GM19099 (cell line): ENCODE measurements around the gene TMEM69.

Experiments used
- POLR2A ChIP-seq: IDR thresholded peaks from 3 replicates; pipeline ENCODE4 v1.6.1; 2011; ENCODE audit warnings: low read depth; ENCODE audit not compliant: insufficient read length; ENCODE audit errors: extremely low read depth

Gene TMEM69

GRCh38 chr1:45687754-45688740 is at the start of gene TMEM69:
TSS of gene TMEM69 (plus strand) at chr1:45688181. CDS start at chr1:45691069, 2,888 bp downstream.
- peak; percentile 74 for TF ChIP-seq POLR2A

DNA sequence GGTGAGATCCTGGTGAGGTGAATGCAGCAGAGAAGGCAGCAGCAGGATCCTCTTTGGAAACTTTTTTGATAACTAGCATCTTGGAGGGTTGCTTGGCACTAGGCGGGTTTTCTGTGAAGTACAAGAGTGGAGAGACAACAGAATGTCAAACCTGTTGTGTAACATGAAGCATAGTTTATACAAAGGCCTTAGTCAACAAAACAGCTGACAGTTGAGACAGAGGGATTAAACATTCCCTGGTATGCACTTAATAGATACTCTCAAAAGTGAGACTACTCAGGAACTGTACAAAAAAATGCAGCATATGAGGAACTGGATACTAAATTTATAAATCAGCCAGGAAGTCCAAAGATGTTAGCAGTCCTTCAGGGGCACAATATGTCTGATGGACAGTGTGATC is 47.7 kb upstream of the TMEM69 start:
- no peak for TF ChIP-seq POLR2A

DNA sequence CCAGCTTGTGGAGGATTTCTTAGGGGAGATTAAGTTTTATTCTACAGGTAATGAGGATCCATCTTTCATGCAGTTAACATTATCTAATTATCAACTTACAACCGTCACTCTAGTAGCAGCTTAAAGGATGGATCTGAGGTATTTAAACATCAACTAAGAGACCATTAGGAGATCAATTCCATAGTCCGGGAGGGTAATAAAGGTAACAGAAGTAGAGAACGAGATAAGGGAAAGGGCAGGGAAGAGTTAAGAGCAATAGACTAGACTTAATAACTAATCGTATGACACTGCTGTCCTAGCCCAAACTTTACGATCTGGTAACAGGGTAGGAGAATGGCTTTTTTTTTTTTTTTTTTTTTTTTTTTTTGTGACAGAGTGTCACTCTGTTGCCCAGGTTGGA is 44.7 kb upstream of the TMEM69 start:
- TF ChIP-seq POLR2A = no peak

DNA sequence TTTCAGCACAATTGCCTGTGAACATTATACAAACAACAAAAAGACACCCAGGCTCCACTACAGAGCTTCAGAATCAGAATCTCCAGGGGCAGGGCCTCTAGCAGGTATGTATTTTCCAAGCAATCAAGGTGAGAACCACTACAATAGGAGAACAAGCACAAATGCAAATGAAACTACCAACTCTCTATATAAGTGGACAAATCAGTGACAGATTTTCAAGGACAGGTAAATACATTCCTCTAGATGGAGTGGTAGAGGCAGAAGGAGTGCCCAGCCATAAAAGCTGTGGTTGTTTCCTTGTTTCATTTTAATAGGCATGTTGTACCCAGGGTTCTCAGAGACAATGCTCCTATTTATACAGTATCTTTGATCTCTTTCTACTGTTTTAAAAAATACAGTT is 44.0 kb upstream of the TMEM69 start:
- TF ChIP-seq POLR2A = no peak

DNA sequence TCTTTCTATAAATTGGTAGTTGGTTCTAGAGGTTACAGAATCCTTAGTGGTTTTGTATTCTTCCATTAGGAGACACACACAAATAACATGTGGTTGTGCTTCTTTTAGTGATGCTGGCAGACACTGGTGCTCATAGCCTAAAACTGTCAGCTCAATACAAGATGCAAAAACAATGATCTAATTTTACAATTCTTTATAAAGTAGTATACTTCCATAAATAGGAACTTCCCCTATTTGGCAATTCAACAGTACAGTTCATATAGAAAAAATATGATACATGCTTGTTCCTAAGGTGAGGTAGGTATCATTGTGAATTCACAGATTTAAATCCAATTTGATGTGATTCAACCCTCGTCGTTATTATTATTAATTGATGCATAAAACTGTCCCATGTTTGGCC is 43.3 kb upstream of the TMEM69 start:
- TF ChIP-seq POLR2A = no peak

DNA sequence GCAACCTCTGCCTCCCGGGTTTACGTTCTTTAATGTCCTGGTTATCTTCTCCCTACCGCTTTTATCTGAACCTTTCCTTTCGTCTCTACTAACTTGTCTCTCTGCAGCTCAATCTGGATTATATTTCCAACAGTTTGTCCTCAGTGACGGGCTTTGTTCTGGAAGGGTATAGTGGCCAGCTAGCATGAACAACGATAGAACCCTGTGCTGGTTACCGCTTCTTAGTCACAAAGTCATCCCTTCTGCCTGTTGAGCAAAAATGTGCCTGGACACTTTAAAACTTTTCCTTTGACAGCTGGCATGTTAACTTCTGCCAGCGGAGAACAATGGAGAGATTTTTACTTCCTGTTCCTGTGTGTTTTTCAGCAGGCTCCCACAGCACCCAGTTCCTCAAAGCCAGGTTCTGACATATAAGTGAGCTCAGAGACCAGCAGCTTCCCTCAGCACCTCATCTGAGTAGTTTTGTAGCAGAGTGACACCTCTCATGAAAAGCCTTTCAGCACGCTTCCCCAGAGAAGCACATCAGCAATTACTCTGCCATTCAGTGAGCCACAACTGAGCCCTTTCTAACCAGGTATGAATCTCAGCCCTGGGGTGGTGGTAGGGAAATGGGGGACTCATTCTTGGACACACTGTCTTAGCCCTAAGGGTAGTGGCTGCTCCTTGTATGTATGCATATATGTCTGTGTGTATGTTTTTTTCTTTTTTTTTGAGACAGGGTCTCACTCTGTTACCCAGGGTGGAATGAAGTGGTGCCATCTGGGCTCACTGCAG is 40.5 kb upstream of the TMEM69 start:
- no peak for TF ChIP-seq POLR2A

DNA sequence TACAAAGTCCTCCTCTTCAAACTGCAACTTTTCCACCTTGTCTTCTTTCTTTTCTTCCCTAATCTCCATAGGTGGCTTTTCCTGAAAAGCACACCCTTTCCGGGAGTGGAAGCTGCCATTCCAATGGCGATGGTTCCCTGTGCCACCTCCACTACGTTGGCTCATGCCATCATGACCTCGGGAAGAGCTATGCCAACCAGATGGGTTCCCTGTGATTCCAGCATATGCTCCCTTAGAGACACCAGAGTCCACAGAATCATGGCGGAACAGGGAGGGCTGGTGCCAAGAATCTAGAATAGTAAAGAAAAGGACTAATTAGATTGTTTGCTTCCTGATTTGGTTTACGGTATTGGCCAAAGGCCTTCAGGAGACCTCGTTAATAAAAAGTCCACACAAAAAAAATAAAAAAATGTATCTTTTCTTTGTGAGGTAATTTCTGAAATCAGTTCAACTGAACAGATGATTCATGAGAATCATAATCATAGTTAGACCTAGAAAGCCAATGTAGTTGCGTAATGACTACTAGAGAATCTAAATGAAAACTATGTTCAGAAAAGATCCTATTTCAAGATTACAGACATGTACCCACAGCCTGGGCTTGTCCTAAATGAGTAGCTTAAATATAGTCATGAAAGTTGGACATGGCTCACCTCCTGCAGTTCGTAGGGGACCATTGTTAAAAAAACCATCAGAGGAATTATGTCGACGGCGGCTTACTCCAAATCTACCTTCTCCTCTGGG is 33.3 kb upstream of the TMEM69 start:
- TF ChIP-seq POLR2A = no peak

- TF ChIP-seq POLR2A = no peak
These were observed 31.3 kb upstream of the TMEM69 start for GRCh38 chr1:45656573-45657226.

- no peak for TF ChIP-seq POLR2A
These were observed 29.8 kb upstream of the TMEM69 start for GRCh38 chr1:45658171-45658570.

DNA sequence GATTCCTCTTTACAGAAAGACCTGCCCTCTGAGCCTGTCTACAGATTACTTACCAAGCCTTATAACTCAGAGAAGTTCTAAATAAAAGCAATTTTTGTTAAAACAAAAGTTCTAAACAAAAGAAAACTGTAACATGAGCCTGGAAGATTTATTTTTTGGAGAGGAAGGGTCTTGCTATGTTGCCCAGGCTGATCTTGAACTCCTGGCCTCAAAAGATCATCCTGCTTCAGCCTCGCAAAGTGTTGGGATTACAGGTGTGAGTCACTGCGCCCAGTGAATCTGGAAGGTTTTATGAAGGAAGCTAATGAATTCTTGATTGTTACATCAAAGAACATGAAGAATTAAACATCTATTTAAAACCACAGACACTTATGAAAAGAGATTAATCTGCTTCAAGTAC is 28.8 kb upstream of the TMEM69 start:
- TF ChIP-seq POLR2A = no peak

DNA sequence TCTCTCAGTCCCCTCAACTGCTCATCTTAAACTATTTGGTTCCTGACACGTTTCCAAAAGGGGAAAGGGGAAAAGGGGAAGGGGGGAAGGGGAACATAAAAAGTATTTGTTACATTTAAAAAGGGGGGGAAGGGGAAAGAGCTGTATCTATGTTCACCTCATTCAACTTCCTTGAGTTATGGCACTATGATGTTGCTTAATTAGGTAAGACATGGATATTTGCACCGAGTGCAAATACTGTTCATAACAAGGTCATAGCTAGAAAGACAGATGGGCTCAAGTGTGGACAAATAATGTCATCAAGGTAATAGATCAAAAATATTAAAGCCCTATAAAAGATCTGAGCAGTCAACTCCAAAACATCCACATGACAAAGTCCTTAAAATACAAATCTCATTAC is 27.6 kb upstream of the TMEM69 start:
- no peak for TF ChIP-seq POLR2A

DNA sequence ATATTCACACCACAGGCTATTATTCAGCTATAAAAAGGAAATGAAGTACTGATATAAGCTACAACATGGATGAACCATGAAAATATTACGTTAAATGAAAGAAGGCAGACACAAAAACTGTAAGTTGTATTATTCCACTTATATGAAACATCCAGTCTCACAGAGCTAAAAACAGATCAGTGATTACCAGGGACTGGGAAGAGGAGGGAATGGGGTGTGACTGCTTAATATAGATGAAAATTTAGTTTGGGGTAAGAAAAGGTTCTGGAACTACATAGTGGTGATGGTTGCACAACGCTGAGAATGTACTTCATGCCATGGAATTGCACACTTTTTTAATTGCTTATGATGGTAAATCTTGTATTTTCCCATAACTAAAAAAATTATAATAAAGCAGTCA is 21.1 kb upstream of the TMEM69 start:
- no peak for TF ChIP-seq POLR2A

DNA sequence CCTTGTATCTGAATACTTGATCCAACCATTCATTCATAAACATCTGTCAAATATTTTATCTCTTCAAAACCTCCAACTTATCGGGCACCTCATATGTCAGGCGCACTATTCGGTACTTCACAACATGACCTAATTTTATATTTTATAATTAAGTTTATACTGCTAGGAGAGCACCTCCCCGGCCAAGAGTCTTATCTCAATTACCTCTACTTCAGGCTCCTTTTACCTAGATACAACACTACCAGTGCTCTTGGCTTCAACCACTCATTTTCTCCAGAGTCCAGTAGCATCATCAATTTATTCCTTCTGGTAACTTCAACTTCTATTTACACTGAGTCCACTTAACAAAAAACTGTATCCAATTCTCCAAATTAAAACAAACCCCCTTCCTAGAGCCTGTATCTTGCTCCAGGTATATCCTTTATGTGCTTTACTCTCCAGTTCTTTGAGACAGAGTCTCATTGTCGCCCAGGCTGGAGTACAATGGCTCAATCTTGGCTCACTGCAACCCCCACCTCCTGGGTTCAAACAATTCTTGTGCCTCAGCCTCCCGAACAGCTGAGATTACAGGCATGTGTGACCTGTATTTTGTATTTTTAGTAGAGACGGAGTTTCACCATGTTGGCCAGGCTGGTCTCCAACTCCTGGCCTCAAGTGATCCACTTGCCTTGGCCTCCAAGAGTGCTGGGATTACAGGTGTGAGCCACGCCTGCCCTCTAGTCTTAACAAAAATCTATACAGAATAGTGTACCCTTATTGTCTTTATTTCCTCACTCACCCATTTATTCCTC is 20.5 kb upstream of the TMEM69 start:
- TF ChIP-seq POLR2A = no peak

DNA sequence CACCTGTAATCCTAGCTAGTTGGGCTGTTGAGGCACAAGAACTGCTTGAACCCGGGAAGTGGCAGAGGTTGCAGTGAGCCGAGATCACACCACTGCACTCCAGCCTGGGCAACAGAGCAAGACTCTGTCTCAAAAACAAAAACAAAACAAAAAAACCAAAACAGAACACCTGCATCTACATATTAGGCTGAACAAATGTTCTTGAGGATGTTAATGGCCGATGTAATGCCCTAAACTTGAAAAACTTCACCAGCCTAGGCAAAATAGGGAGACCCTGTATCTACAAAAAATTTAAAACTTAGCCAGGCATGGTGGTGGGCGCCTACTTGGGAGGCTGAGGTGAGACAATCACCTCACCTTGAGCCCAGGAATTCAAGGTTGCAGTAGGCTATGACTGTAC is 19.5 kb upstream of the TMEM69 start:
- TF ChIP-seq POLR2A = no peak
